GM23338 (cell line): ENCODE results near the gene PARD3. TPM values are rescaled to one million over a fixed set of nuclear protein-coding genes. Genes with fewer than 3 reads are reported as not detected.

Experiments used
- ATAC-seq: fragments of 200-7000 bp; cut with Tn5 transposase; 3 replicates; pipeline ENCODE4 v1.9.1; 2020
- DNase-seq: peaks from one replicate; pipeline ENCODE4 v3.0.0-alpha.2; 2015; ENCODE audit warnings: low spot score
- H2AFZ ChIP-seq: fragments of 200-600 bp; sonication (generic); 2 replicates; pipeline ENCODE4 v1.8.0; 2016; ENCODE audit warnings: antibody characterized with exemption, mild to moderate bottlenecking, moderate library complexity
- H3F3A ChIP-seq: fragments of 200-600 bp; sonication (generic); replicated peaks from 2 replicates; pipeline ENCODE4 v1.8.0; 2017; ENCODE audit warnings: antibody characterized with exemption, mixed run types, low read depth
- H3K27ac ChIP-seq: fragments of 200-600 bp; sonication (generic); 2 replicates; pipeline ENCODE4 v1.6.1; 2016; ENCODE audit warnings: low read depth
- H3K27me3 ChIP-seq: fragments of 200-600 bp; sonication (generic); 2 replicates; pipeline ENCODE4 v1.8.0; 2016; ENCODE audit warnings: mild to moderate bottlenecking, mixed run types, moderate library complexity; ENCODE audit not compliant: insufficient read depth
- H3K36me3 ChIP-seq: fragments of 200-600 bp; sonication (generic); 2 replicates; pipeline ENCODE4 v1.8.0; 2016; ENCODE audit warnings: mild to moderate bottlenecking; ENCODE audit not compliant: insufficient read depth
- H3K4me1 ChIP-seq: fragments of 200-600 bp; sonication (generic); 2 replicates; pipeline ENCODE4 v1.8.0; 2016; ENCODE audit warnings: mild to moderate bottlenecking, moderate library complexity; ENCODE audit not compliant: insufficient read depth
- H3K4me2 ChIP-seq: fragments of 200-600 bp; sonication (generic); 2 replicates; pipeline ENCODE4 v1.7.1; 2017; ENCODE audit warnings: mixed run types
- H3K4me3 ChIP-seq: fragments of 200-600 bp; sonication (generic); 2 replicates; pipeline ENCODE4 v1.6.1; 2016; ENCODE audit warnings: mixed run types
- H3K79me2 ChIP-seq: fragments of 200-600 bp; sonication (generic); replicated peaks from 2 replicates; pipeline ENCODE4 v1.8.0; 2017; ENCODE audit warnings: mild to moderate bottlenecking; ENCODE audit not compliant: insufficient read depth
- H3K9me2 ChIP-seq: fragments of 200-600 bp; sonication (generic); 2 replicates; pipeline ENCODE4 v1.8.0; 2017; ENCODE audit not compliant: insufficient read depth
- H4K20me1 ChIP-seq: fragments of 200-600 bp; sonication (generic); replicated peaks from 2 replicates; pipeline ENCODE4 v1.8.0; 2017; ENCODE audit warnings: mild to moderate bottlenecking; ENCODE audit not compliant: insufficient read depth
- H3K27ac Mint-ChIP-seq: 2 replicates; pipeline ENCODE4 v1.8.0; 2020; ENCODE audit warnings: inconsistent platforms, mild to moderate bottlenecking, moderate library complexity, mixed read lengths
- H3K27me3 Mint-ChIP-seq: 3 replicates; pipeline ENCODE4 v1.8.0; 2022; ENCODE audit warnings: low read depth, mild to moderate bottlenecking, moderate library complexity, mixed read lengths, inconsistent platforms; ENCODE audit not compliant: insufficient read depth, poor library complexity
- H3K36me3 Mint-ChIP-seq: 3 replicates; pipeline ENCODE4 v1.8.0; 2021; ENCODE audit warnings: low read depth, mild to moderate bottlenecking, inconsistent platforms, moderate library complexity, mixed read lengths
- H3K4me1 Mint-ChIP-seq: 3 replicates; pipeline ENCODE4 v1.8.0; 2020; ENCODE audit warnings: mild to moderate bottlenecking, inconsistent platforms, mixed read lengths
- H3K4me3 Mint-ChIP-seq: 3 replicates; pipeline ENCODE4 v1.8.0; 2021; ENCODE audit warnings: moderate library complexity, mild to moderate bottlenecking, inconsistent platforms, mixed read lengths
- H3K9me3 Mint-ChIP-seq: 3 replicates; pipeline ENCODE4 v1.8.0; 2020; ENCODE audit warnings: moderate library complexity, mild to moderate bottlenecking, inconsistent platforms, mixed read lengths
- CREB1 ChIP-seq: fragments of 250-450 bp; sonication (Bioruptor Pico); IDR thresholded peaks from 2 replicates; pipeline ENCODE4 v1.5.0; 2020; ENCODE audit warnings: low read depth, mild to moderate bottlenecking, moderate library complexity
- EZH2 ChIP-seq: fragments of 200-600 bp; sonication (generic); IDR thresholded peaks from one replicate; pipeline ENCODE4 v1.8.0; 2017; ENCODE audit warnings: antibody characterized with exemption, mild to moderate bottlenecking, low read depth; ENCODE audit not compliant: unreplicated experiment
- EZH2phosphoT487 ChIP-seq: fragments of 200-600 bp; sonication (generic); IDR thresholded peaks from one replicate; pipeline ENCODE4 v1.8.1; 2018; ENCODE audit warnings: antibody characterized with exemption; ENCODE audit not compliant: unreplicated experiment
- JUNB ChIP-seq: IDR thresholded peaks from one replicate; pipeline ENCODE4 v1.6.1; 2016; ENCODE audit warnings: antibody characterized with exemption; ENCODE audit not compliant: unreplicated experiment
- NANOG ChIP-seq: IDR thresholded peaks from 2 replicates; pipeline ENCODE4 v1.6.1; 2016; ENCODE audit warnings: antibody characterized with exemption, borderline replicate concordance
- POLR2AphosphoS5 ChIP-seq: IDR thresholded peaks from 2 replicates; pipeline ENCODE4 v1.6.1; 2016; ENCODE audit warnings: antibody characterized with exemption, low read depth
- STAT1 ChIP-seq: IDR thresholded peaks from one replicate; pipeline ENCODE4 v1.6.1; 2016; ENCODE audit warnings: antibody characterized with exemption; ENCODE audit not compliant: unreplicated experiment
- ZNF114 ChIP-seq: fragments of 250-450 bp; sonication (Bioruptor Pico); IDR thresholded peaks from 2 replicates; pipeline ENCODE4 v1.5.0; 2020; ENCODE audit warnings: mild to moderate bottlenecking, moderate library complexity
- ZNF331 ChIP-seq: fragments of 250-450 bp; sonication (Bioruptor Pico); IDR thresholded peaks from 2 replicates; pipeline ENCODE4 v1.5.0; 2020; ENCODE audit warnings: low read depth, mild to moderate bottlenecking, moderate library complexity
- polyA plus RNA-seq: library from polyadenylated mRNA; unstranded; fragments of >200 nt; fragmentation: Nextera tagmentation; extraction: Ambion mirVana; gene quantifications from 2 replicates; pipeline ENCODE4 v1.2.1, GENCODE V29; 2016
- total RNA-seq: library from RNA; depleted of rRNA; stranded (reverse); fragments of >200 nt; shearing (Covaris generic); gene quantifications from 2 replicates; pipeline ENCODE4 v1.2.3, GENCODE V29; 2014
- TF ChIP-seq, protein P1 (sequence below): IDR thresholded peaks from 2 replicates; pipeline ENCODE4 v1.6.1; 2016; ENCODE audit warnings: antibody characterized with exemption
- TF ChIP-seq, protein P2 (sequence below), 2 experiments: fragments of 200-600 bp in 1 of 2; sonication (generic) in 1 of 2; conservative IDR thresholded peaks; 2 replicates each; pipeline versions ENCODE4 v1.5.1 to v1.6.1; 2016 to 2017; ENCODE audit warnings: antibody characterized with exemption in 2 of 2, low read depth in 2 of 2, mild to moderate bottlenecking in 2 of 2, moderate library complexity in 1 of 2
- TF ChIP-seq, protein P3 (sequence below): fragments of 250-450 bp; sonication (Bioruptor Pico); IDR thresholded peaks from 2 replicates; pipeline ENCODE4 v1.5.0; 2020; ENCODE audit warnings: mild to moderate bottlenecking, moderate library complexity

The PARD3 gene
- total and polyA plus RNA-seq, 2 experiments from 2014 or later, result 30.2 to 51.4 TPM

DNA sequence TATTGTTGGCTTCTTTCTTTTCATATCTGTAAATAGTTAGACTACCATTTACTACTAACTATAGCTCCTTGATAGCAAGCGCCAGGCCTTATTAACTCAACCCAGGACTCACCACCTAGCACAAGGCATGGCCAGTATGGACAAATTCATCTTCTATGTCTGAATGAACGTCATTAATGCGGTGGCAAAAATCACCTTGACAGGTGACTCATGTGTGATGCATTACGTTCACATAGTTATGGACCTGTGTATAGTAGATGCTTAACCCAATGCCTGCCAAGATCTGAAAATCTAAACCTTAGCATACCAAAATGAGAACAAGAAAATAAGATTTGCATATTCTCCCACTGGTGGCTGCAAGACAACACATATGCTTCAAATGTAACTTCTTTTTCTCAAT is 300.8 kb downstream of the PARD3 start (continued):
- TF ChIP-seq, protein P1, sequence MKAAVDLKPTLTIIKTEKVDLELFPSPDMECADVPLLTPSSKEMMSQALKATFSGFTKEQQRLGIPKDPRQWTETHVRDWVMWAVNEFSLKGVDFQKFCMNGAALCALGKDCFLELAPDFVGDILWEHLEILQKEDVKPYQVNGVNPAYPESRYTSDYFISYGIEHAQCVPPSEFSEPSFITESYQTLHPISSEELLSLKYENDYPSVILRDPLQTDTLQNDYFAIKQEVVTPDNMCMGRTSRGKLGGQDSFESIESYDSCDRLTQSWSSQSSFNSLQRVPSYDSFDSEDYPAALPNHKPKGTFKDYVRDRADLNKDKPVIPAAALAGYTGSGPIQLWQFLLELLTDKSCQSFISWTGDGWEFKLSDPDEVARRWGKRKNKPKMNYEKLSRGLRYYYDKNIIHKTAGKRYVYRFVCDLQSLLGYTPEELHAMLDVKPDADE, result no peak
- TF ChIP-seq, protein P2, sequence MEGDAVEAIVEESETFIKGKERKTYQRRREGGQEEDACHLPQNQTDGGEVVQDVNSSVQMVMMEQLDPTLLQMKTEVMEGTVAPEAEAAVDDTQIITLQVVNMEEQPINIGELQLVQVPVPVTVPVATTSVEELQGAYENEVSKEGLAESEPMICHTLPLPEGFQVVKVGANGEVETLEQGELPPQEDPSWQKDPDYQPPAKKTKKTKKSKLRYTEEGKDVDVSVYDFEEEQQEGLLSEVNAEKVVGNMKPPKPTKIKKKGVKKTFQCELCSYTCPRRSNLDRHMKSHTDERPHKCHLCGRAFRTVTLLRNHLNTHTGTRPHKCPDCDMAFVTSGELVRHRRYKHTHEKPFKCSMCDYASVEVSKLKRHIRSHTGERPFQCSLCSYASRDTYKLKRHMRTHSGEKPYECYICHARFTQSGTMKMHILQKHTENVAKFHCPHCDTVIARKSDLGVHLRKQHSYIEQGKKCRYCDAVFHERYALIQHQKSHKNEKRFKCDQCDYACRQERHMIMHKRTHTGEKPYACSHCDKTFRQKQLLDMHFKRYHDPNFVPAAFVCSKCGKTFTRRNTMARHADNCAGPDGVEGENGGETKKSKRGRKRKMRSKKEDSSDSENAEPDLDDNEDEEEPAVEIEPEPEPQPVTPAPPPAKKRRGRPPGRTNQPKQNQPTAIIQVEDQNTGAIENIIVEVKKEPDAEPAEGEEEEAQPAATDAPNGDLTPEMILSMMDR (conservative IDR thresholded peaks at IDR 0.05; ENCODE audit: low read depth in 2 of 2), result no peak
- TF ChIP-seq JUNB (no peak), ZNF331 (CRISPR knock-in tag) (no peak)

DNA sequence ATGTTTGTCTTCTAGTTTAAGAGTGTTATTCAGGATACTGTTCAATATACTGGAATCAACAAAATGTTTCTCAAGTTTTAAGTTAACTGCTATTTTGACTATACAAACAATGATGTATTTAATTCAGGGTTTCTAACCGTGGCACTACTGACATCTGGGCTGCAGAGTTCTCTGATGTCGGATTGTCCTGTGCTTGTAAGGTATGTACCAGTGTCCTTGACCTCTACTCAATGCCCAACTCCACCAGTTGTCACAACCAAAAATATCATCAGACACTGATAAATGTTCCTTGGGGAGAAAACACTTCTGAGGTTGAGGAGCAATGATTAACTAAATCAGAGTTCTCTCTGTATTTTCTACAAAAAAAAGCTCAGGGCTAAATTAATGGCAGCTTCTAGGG is 301.5 kb downstream of the PARD3 start:
- no peak overlapping the region for H2AFZ ChIP-seq
- TF ChIP-seq POLR2AphosphoS5 (no peak), EZH2phosphoT487 (no peak), ZNF114 (no peak), STAT1 (no peak), NANOG (no peak), JUNB (no peak), EZH2 (no peak), CREB1 (no peak), ZNF331 (CRISPR knock-in tag) (no peak)
- TF ChIP-seq, protein P2 (conservative IDR thresholded peaks at IDR 0.05; ENCODE audit: low read depth in 2 of 2), result no peak
- TF ChIP-seq, protein P3, sequence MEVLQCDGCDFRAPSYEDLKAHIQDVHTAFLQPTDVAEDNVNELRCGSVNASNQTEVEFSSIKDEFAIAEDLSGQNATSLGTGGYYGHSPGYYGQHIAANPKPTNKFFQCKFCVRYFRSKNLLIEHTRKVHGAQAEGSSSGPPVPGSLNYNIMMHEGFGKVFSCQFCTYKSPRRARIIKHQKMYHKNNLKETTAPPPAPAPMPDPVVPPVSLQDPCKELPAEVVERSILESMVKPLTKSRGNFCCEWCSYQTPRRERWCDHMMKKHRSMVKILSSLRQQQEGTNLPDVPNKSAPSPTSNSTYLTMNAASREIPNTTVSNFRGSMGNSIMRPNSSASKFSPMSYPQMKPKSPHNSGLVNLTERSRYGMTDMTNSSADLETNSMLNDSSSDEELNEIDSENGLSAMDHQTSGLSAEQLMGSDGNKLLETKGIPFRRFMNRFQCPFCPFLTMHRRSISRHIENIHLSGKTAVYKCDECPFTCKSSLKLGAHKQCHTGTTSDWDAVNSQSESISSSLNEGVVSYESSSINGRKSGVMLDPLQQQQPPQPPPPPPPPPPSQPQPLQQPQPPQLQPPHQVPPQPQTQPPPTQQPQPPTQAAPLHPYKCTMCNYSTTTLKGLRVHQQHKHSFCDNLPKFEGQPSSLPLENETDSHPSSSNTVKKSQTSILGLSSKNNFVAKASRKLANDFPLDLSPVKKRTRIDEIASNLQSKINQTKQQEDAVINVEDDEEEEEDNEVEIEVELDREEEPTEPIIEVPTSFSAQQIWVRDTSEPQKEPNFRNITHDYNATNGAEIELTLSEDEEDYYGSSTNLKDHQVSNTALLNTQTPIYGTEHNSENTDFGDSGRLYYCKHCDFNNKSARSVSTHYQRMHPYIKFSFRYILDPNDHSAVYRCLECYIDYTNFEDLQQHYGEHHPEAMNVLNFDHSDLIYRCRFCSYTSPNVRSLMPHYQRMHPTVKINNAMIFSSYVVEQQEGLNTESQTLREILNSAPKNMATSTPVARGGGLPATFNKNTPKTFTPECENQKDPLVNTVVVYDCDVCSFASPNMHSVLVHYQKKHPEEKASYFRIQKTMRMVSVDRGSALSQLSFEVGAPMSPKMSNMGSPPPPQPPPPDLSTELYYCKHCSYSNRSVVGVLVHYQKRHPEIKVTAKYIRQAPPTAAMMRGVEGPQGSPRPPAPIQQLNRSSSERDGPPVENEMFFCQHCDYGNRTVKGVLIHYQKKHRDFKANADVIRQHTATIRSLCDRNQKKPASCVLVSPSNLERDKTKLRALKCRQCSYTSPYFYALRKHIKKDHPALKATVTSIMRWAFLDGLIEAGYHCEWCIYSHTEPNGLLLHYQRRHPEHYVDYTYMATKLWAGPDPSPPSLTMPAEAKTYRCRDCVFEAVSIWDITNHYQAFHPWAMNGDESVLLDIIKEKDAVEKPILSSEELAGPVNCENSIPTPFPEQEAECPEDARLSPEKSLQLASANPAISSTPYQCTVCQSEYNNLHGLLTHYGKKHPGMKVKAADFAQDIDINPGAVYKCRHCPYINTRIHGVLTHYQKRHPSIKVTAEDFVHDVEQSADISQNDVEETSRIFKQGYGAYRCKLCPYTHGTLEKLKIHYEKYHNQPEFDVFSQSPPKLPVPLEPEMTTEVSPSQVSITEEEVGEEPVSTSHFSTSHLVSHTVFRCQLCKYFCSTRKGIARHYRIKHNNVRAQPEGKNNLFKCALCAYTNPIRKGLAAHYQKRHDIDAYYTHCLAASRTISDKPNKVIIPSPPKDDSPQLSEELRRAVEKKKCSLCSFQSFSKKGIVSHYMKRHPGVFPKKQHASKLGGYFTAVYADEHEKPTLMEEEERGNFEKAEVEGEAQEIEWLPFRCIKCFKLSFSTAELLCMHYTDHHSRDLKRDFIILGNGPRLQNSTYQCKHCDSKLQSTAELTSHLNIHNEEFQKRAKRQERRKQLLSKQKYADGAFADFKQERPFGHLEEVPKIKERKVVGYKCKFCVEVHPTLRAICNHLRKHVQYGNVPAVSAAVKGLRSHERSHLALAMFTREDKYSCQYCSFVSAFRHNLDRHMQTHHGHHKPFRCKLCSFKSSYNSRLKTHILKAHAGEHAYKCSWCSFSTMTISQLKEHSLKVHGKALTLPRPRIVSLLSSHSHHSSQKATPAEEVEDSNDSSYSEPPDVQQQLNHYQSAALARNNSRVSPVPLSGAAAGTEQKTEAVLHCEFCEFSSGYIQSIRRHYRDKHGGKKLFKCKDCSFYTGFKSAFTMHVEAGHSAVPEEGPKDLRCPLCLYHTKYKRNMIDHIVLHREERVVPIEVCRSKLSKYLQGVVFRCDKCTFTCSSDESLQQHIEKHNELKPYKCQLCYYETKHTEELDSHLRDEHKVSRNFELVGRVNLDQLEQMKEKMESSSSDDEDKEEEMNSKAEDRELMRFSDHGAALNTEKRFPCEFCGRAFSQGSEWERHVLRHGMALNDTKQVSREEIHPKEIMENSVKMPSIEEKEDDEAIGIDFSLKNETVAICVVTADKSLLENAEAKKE, result no peak
- TF ChIP-seq, protein P1, result no peak

More for the DNA sequence above, 301.5 kb downstream of the PARD3 start:
- no peaks in the 10 kb centered on the region for H4K20me1 ChIP-seq
- H3K9me2 ChIP-seq, result 0 out of 2 replicates have a peak, but pooled peaks cover 4% of the 10 kb centered on the region
- Mint-ChIP-seq H3K27ac (no peak overlapping the region), H3K36me3 (no peaks in the 10 kb centered on the region; the same call in 2 of the 3 replicates), H3K27me3 (peaks cover 4% of the 10 kb centered on the region), H3K4me3 (no peak overlapping the region), H3K9me3 (no peaks in the 10 kb centered on the region), H3K4me1 (peaks cover 4% of the 10 kb centered on the region; the same call in 1 of the 3 replicates)
- H3K27ac ChIP-seq, result no peak overlapping the region
- peaks cover 10% of the 10 kb centered on the region for H3K79me2 ChIP-seq
- no peaks in the 10 kb centered on the region for H3F3A ChIP-seq
- no peak overlapping the region for H3K4me3 ChIP-seq
- DNase-seq (no peak), ATAC-seq (no peak)
- H3K4me2 ChIP-seq, result no peak overlapping the region
- no peaks in the 10 kb centered on the region for H3K36me3 ChIP-seq
- H3K4me1 ChIP-seq, result no peaks in the 10 kb centered on the region
- no peaks in the 10 kb centered on the region for H3K27me3 ChIP-seq
